ENCODE data around the gene ANKS4B. TPM values are rescaled to one million over a fixed set of nuclear protein-coding genes. Genes with fewer than 3 reads are reported as not detected.
A peak's percentile ranks its signal among the peaks of the same experiment; 100 is the strongest.

ANKS4B gene
- total RNA-seq, 1 experiment from 2014 or later: 0.09 TPM

DNA sequence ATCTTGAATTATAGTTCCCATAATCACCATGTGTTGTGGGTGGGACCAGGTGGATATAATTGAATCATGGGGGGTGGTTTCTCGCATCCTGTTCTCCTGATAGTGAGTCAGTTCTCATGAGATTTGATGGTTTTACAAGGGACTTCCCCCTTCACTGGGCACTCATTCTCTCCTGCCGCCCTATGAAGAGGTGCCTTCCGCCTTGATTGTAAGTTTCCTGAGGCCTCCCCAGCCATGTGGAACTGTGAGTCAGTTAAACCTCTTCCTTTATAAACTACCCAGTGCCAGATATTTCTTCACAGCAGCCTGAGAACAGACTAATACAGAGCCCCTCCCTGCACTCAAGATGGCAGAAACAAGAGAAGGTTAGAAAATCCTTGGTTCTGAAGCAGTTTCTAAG lies 48.7 kb upstream of the ANKS4B start:
- Histone ChIP-seq H3K14ac (ENCODE audit: insufficient read depth, low read length) (no peak overlapping the region), H4K8ac (replicated peaks; ENCODE audit: insufficient read length, low read depth, low read length) (no peak overlapping the region), H3K27me3 (ENCODE audit: insufficient read depth, low read length) (no peaks in the 10 kb centered on the region; the same call in 1 of the 2 replicates), H4K5ac (ENCODE audit: insufficient read length, low read depth, low read length) (no peak overlapping the region), H3K9ac (ENCODE audit: extremely low read depth, insufficient read length, low read length) (no peak overlapping the region), H3K9me3 (ENCODE audit: control insufficient read depth, low read depth, low read length) (peaks cover 10% of the 10 kb centered on the region), H3K18ac (ENCODE audit: insufficient read length, low read depth, low read length) (no peak overlapping the region), H3K4me1 (ENCODE audit: insufficient read depth, low read length) (no peaks in the 10 kb centered on the region), H2BK5ac (ENCODE audit: insufficient read length, low read length) (no peak overlapping the region), H3K79me2 (ENCODE audit: insufficient read depth, low read length) (peaks cover 2% of the 10 kb centered on the region; the same call in 1 of the 2 replicates), H3K23me2 (ENCODE audit: insufficient read length, low read depth, low read length, poor library complexity, severe bottlenecking) (no peaks in the 10 kb centered on the region), H4K20me1 (ENCODE audit: control insufficient read depth, insufficient read depth, insufficient read length) (no peaks in the 10 kb centered on the region), H3K27ac (ENCODE audit: insufficient read length, low read depth, low read length) (no peak overlapping the region), H2BK120ac (ENCODE audit: low read depth, low read length, poor library complexity, severe bottlenecking) (no peak overlapping the region), H2BK20ac (ENCODE audit: low read depth, low read length, poor library complexity, severe bottlenecking) (no peak overlapping the region), H3K79me1 (ENCODE audit: insufficient read depth, low read depth, low read length, poor library complexity, severe bottlenecking) (no peaks in the 10 kb centered on the region), H3K4me2 (ENCODE audit: insufficient read depth, insufficient read length, low read length) (no peak overlapping the region), H2AK5ac (ENCODE audit: insufficient read length, low read length) (no peak overlapping the region), H2AFZ (ENCODE audit: low read length) (no peak overlapping the region), H2BK12ac (ENCODE audit: insufficient read length, low read depth, low read length) (no peak overlapping the region), H3K23ac (ENCODE audit: insufficient read length, low read depth, low read length) (no peak overlapping the region), H2BK15ac (ENCODE audit: low read depth, low read length) (no peak overlapping the region), H3T11ph (ENCODE audit: low read length) (no peak overlapping the region), H3K56ac (ENCODE audit: insufficient read length, low read depth, low read length) (no peak overlapping the region), H4K91ac (ENCODE audit: insufficient read length, low read depth, low read length) (no peak overlapping the region), H3K4ac (ENCODE audit: low read depth, low read length) (no peak overlapping the region)
- Mint-ChIP-seq H3K4me3 (no peak overlapping the region), H3K4me1 (peaks cover 5 to 14% of the 10 kb centered on the region in 2 experiments; a peak in 3 of 4 replicates), H3K9me3 (peaks cover 25 to 31% of the 10 kb centered on the region in 2 experiments), H3K27me3 (ENCODE audit: low read depth) (peaks cover 7% of the 10 kb centered on the region), H3K36me3 (ENCODE audit: insufficient read depth in 1 of 3, low read depth in 3 of 3) (peaks cover 32 to 43% (median 37%) of the 10 kb centered on the region in 3 experiments), H3K27ac (peak overlapping the region in 1 of 3 experiments; percentile 42; a peak in 2 of 7 replicates)
- DNase-seq: no peak
- TF ChIP-seq, protein P1, sequence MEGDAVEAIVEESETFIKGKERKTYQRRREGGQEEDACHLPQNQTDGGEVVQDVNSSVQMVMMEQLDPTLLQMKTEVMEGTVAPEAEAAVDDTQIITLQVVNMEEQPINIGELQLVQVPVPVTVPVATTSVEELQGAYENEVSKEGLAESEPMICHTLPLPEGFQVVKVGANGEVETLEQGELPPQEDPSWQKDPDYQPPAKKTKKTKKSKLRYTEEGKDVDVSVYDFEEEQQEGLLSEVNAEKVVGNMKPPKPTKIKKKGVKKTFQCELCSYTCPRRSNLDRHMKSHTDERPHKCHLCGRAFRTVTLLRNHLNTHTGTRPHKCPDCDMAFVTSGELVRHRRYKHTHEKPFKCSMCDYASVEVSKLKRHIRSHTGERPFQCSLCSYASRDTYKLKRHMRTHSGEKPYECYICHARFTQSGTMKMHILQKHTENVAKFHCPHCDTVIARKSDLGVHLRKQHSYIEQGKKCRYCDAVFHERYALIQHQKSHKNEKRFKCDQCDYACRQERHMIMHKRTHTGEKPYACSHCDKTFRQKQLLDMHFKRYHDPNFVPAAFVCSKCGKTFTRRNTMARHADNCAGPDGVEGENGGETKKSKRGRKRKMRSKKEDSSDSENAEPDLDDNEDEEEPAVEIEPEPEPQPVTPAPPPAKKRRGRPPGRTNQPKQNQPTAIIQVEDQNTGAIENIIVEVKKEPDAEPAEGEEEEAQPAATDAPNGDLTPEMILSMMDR (conservative IDR thresholded peaks at IDR 0.05): no peak
- WGBS (ENCODE audit: extremely low coverage, insufficient read length, low lambda C conversion rate): no CpG with 5 or more reads among the region's 3 CpGs
